Measurements from ENCODE around the gene SLC22A3.
"Not testable (repeated sequence)": the region's sequence is repeated elsewhere in the genome, so short reads cannot be mapped to it uniquely, and the experiment has no call there.

Gene SLC22A3

DNA sequence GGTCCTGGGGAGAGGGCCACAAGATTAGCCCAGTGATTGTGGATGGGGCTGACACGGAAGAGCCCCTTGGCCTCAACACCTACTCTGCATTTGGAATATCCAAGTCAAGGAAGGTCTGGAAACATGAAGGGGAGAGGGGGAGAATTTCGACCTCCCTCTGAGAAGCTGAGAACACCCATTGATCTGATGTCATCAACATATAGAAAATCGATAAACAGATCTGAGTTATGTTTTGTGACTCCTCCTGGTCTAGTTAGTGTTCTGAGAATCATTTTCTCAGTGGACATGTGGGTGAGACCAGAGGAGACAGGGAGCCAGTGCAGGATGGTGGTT lies 108.0 kb downstream of the SLC22A3 start:
- TF ChIP-seq, protein P1, sequence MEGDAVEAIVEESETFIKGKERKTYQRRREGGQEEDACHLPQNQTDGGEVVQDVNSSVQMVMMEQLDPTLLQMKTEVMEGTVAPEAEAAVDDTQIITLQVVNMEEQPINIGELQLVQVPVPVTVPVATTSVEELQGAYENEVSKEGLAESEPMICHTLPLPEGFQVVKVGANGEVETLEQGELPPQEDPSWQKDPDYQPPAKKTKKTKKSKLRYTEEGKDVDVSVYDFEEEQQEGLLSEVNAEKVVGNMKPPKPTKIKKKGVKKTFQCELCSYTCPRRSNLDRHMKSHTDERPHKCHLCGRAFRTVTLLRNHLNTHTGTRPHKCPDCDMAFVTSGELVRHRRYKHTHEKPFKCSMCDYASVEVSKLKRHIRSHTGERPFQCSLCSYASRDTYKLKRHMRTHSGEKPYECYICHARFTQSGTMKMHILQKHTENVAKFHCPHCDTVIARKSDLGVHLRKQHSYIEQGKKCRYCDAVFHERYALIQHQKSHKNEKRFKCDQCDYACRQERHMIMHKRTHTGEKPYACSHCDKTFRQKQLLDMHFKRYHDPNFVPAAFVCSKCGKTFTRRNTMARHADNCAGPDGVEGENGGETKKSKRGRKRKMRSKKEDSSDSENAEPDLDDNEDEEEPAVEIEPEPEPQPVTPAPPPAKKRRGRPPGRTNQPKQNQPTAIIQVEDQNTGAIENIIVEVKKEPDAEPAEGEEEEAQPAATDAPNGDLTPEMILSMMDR (IDR thresholded peaks at IDR 0.05): peak; percentile 60
- TF ChIP-seq ZFX (IDR thresholded peaks at IDR 0.05; ENCODE audit: borderline replicate concordance): no peak

DNA sequence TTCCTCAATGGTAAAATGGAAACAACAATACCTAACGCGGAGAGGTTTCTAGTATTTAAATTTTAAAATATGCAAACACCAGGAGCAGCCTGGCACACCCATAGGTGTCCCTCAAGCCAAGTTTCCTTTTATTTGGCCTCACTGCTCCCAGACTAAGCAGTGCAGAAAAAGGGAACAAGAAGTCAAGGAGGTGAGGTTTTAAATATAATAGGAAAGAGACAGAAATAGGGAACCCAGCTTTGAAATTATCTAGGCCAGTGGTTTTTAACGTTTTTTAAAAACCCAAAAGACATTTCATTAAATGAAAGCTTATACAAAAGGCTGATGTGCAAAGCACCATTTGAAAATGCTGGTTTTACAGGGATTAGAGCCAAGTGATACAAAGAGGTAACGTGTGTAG lies 109.6 kb downstream of the SLC22A3 start:
- TF ChIP-seq, protein P1 (IDR thresholded peaks at IDR 0.05): no peak
- TF ChIP-seq ZFX (IDR thresholded peaks at IDR 0.05; ENCODE audit: borderline replicate concordance): no peak
- H3K27ac ChIP-seq: no peak overlapping the region

More for the DNA sequence above, 108.0 kb downstream of the SLC22A3 start:
- no peak overlapping the region for H3K27ac ChIP-seq

DNA sequence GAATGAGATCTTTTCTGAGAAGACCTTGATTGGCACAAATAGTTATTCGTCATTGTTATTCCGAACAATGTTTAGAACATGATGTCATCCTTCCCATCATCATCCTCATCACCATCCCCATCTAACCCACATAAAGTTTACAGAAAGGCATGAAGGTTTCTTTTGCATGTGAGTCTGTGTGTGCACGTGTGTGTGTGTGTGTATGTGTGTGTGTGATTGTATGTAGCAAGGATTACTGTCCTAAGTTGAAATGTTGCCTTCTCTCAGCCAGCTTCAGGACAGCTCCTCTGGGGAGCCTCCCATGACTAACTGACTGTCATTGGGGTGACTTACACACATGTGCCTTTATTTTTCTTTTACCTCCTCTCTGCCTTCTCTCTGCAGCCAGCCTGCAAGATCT lies 113.5 kb downstream of the SLC22A3 start:
- TF ChIP-seq ZFX (IDR thresholded peaks at IDR 0.05; ENCODE audit: borderline replicate concordance): no peak
- no peak overlapping the region for H3K27ac ChIP-seq

DNA sequence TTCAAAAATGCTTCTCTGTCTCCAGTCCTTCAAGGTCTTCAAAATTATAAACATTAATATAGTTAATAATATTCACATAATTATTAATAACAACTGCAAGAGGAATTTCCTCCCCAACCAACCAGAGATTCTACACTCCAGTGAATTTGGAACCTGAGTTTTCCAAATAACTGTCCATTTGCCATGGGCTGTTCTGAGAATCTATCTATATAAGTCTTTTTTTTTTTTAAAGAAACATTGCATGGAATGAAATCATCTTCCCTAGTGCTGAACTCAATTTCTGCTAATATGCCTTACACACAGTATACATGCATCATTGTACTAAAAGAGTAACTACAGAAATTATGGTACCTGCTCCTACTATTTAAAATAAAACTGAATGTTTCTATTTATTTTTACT lies 113.9 kb downstream of the SLC22A3 start:
- TF ChIP-seq ZFX (IDR thresholded peaks at IDR 0.05; ENCODE audit: borderline replicate concordance): no peak
- TF ChIP-seq, protein P1 (IDR thresholded peaks at IDR 0.05): no peak
- no peak overlapping the region for H3K27ac ChIP-seq

DNA sequence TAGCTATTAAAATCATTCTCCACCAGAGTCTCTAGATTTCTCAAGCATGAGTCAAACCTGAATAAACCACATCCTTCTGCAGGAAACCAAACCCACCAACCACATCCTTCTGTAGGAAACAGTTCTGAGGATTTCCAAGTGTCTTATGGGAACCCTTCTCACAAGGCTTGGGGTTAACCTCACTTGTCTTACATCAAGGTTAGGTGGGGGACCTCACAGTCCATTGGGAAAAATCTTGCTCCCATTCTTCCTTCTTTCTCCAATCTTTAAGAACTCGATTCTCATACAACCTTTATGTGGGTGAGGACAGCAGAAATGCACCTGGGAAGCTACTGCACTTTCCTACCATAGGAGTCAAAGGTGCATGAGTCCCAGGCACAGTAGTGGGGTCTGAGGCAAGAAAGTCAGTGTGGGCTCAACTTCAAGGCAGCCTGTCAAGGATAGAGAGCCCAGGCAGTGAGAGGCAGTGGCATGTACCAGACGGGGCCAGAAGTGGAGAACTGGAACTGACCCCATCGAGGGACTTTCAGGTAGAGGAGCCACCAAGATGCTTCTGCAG lies 114.5 kb downstream of the SLC22A3 start:
- H3K27ac ChIP-seq: no peak overlapping the region
- TF ChIP-seq ZFX (IDR thresholded peaks at IDR 0.05; ENCODE audit: borderline replicate concordance): no peak
- TF ChIP-seq, protein P1 (IDR thresholded peaks at IDR 0.05): no peak

DNA sequence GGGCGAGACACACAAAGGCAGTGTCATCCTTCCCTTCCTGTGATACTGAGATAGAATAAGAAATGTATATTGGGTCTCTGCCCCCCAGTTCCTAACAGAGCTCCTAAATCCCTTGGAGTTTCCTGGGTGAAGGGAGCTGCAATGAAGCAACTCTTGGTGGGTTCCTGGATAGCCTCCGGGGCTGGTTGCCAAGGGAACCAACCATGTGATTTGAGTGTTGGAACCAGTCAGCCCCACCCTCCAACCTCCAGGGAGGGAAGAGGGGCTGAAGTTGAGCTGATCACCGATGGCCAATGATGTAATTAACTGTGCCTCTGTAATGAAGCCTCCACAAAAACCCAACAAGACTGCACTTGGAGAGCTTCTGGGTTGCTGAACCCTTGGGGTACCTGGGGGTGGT lies 116.6 kb downstream of the SLC22A3 start:
- no peak overlapping the region for H3K27ac ChIP-seq
- TF ChIP-seq, protein P1 (IDR thresholded peaks at IDR 0.05): no peak

DNA sequence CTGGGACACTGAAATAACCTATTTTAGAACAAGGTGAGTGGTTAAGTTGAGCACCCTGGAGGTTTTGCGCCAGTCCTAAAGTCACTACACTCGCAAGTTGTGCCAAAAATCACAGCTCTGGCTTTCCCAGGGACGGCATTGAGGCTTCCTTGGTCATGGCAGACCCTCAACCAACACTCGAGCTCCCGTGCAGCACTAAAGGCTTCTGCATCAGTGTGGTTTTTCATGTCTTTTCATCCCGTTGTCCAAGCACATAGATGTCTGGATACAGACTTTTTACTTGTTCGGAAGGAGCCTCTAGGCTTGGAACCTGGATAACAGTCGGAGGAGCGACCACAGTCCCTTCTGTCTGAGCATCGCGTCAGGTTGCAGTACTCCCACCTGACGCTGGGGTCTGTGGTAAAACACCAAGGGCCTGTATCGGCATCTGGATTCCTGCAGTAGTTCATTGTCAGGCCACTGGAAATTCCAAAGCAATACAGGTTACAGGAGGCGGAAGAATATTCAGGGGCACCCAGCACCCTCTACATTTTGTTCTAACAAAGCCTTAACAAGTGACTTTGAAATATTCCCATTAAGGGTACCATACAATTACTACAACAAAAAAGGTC lies 119.2 kb downstream of the SLC22A3 start:
- TF ChIP-seq, protein P1 (IDR thresholded peaks at IDR 0.05): peak; percentile 28; the same call in 1 of the 2 replicates
- not testable (repeated sequence) for H3K27ac ChIP-seq

DNA sequence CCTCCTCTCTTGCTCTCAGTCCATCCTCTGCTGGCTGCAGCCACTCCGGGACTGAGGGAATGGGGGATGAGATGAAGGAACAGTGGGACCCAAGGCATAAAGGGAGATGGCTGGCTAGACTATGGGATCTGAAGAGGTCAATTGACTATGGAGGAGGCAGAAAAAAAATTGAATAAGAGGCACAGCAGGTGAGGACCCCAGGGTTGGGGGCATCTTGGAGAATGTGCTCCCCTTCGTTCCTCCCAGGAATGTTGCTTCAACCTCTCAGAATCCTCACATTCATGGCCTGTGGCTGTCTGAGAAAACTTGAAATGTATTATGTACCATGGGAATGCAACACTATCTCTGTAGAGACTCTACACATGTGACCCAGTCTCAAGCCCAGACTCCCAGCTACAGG lies 121.0 kb downstream of the SLC22A3 start:
- H3K27ac ChIP-seq: no peak overlapping the region
- TF ChIP-seq, protein P1 (IDR thresholded peaks at IDR 0.05): no peak
- TF ChIP-seq ZFX (IDR thresholded peaks at IDR 0.05; ENCODE audit: borderline replicate concordance): no peak

DNA sequence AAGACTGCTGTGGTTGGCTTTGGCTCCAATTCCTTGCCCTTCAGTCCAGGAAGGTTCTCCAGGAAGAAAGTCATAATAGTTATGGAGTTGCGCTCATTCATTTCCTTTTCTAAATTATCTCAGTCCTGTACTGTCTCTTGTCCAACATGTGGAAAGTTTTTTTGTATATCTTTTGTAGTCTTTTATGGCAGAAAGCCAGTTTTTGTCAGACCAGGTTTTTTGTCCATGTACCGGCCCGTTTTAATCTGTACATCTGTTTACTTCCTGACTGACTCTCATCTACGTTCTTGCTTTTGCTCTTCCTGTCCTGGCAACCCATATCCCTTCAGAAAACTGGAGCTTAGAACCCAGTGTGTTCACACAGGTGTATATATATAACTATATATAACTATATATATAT lies 127.9 kb downstream of the SLC22A3 start:
- not testable (repeated sequence) for H3K27ac ChIP-seq

DNA sequence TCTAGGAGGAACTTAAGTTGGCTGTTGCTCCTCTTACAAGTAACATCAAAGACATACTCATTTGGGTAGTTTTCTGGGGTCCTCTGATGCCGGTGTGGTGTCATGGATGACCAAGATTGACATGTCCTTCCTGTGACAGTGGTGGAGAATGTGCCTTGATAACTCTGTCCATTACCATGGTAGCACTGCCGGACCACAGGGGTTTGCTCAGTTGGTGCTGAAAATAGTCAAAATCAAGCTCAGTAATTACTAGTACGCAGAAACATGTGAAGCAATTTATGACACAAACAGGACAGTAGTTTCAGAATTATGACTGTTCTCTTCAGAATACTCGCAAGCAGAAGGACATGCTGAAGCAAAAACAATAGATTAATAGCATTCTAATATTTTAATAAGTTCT lies 128.9 kb downstream of the SLC22A3 start:
- H3K27ac ChIP-seq: not testable (repeated sequence)
